Measurements from ENCODE around the gene CPZ. TPM values are rescaled to one million over a fixed set of nuclear protein-coding genes. Genes with fewer than 3 reads are reported as not detected.

CPZ gene
- total and polyA plus RNA-seq, 2 donors (not counting 1 experiment from before 2014, with no cell fraction given) = not detected

GRCh38 chr4:8591114-8591513, 1.5 kb upstream of the CPZ start:
- H3K27me3 ChIP-seq (replicated peaks in 1 of 4; ENCODE audit: control extremely low read depth in 1 of 4, control insufficient read depth in 3 of 4, insufficient read depth in 4 of 4, low read length in 3 of 4) = peaks cover 0 to 24% (median 1%) of the 10 kb centered on the region in 4 experiments
- Mint-ChIP-seq H3K4me1 (no peaks in the 10 kb centered on the region), H3K9me3 (ENCODE audit: insufficient read depth) (no peaks in the 10 kb centered on the region), H3K27me3 (peaks cover 22% of the 10 kb centered on the region), H3K4me3 (no peak overlapping the region), H3K27ac (no peak overlapping the region)
- H3K79me2 ChIP-seq (ENCODE audit: control insufficient read depth, insufficient read depth, low read length) = no peaks in the 10 kb centered on the region
- ATAC-seq (ENCODE audit: low read depth) (no peak), DNase-seq (no peak)
- no peaks in the 10 kb centered on the region for H3K9me3 ChIP-seq (ENCODE audit: control extremely low read depth in 1 of 3, control insufficient read depth in 2 of 3, insufficient read depth in 1 of 3, low read length in 2 of 3)
- H4K20me1 ChIP-seq (ENCODE audit: control insufficient read depth, insufficient read depth, low read length, poor library complexity, severe bottlenecking) = no peaks in the 10 kb centered on the region
- intact Hi-C loops (cut with micrococcal nuclease) = no loop called here
- TF ChIP-seq CTCF (IDR thresholded peaks at IDR 0.05) (no peak), EZH2 (IDR thresholded peaks at IDR 0.05; ENCODE audit: borderline replicate concordance, insufficient read depth, low read depth, low read length, poor library complexity, severe bottlenecking) (no peak)
- no peak overlapping the region for H3K9ac ChIP-seq (ENCODE audit: low read length)
- POLR2A ChIA-PET = no interaction called here
- no peak overlapping the region for H3K4me2 ChIP-seq (replicated peaks; ENCODE audit: low read depth, low read length, poor library complexity, severe bottlenecking)
- H3K36me3 ChIP-seq (replicated peaks in 1 of 2; ENCODE audit: control extremely low read depth in 1 of 2, control insufficient read depth in 1 of 2, extremely low read depth in 1 of 2, insufficient read depth in 2 of 2, low read length in 1 of 2) = no peaks in the 10 kb centered on the region
- H3K4me1 ChIP-seq (ENCODE audit: control insufficient read depth in 2 of 2, insufficient read depth in 2 of 2, low read length in 2 of 2) = no peaks in the 10 kb centered on the region
- H3K4me3 ChIP-seq (ENCODE audit: control extremely low read depth in 1 of 5, extremely low read depth in 1 of 5, insufficient read depth in 1 of 5, low read depth in 2 of 5, low read length in 4 of 5) = no peak overlapping the region
- no peak overlapping the region for H2AFZ ChIP-seq (ENCODE audit: insufficient read depth, low read depth, low read length, poor library complexity, severe bottlenecking)
- 83% methylated on average over 9 of the region's 9 CpGs for WGBS (ENCODE audit: insufficient coverage)
- no peak overlapping the region for H3K27ac ChIP-seq (ENCODE audit: low read length in 2 of 2)
- CTCF ChIA-PET = no interaction called here

GRCh38 chr4:8591626-8592365, 769 bp upstream of the CPZ start:
- intact Hi-C loops (cut with micrococcal nuclease) = no loop called here
- Histone ChIP-seq H3K27ac (ENCODE audit: low read length in 2 of 2) (no peak overlapping the region), H3K79me2 (ENCODE audit: control insufficient read depth, insufficient read depth, low read length) (no peaks in the 10 kb centered on the region), H4K20me1 (ENCODE audit: control insufficient read depth, insufficient read depth, low read length, poor library complexity, severe bottlenecking) (no peaks in the 10 kb centered on the region), H3K4me1 (ENCODE audit: control insufficient read depth in 2 of 2, insufficient read depth in 2 of 2, low read length in 2 of 2) (no peaks in the 10 kb centered on the region), H2AFZ (ENCODE audit: insufficient read depth, low read depth, low read length, poor library complexity, severe bottlenecking) (no peak overlapping the region), H3K9me3 (ENCODE audit: control extremely low read depth in 1 of 3, control insufficient read depth in 2 of 3, insufficient read depth in 1 of 3, low read length in 2 of 3) (no peaks in the 10 kb centered on the region), H3K4me2 (replicated peaks; ENCODE audit: low read depth, low read length, poor library complexity, severe bottlenecking) (no peak overlapping the region), H3K27me3 (replicated peaks in 1 of 4; ENCODE audit: control extremely low read depth in 1 of 4, control insufficient read depth in 3 of 4, insufficient read depth in 4 of 4, low read length in 3 of 4) (peaks cover 0 to 24% (median 1%) of the 10 kb centered on the region in 4 experiments), H3K36me3 (replicated peaks in 1 of 2; ENCODE audit: control extremely low read depth in 1 of 2, control insufficient read depth in 1 of 2, extremely low read depth in 1 of 2, insufficient read depth in 2 of 2, low read length in 1 of 2) (no peaks in the 10 kb centered on the region), H3K4me3 (ENCODE audit: control extremely low read depth in 1 of 5, extremely low read depth in 1 of 5, insufficient read depth in 1 of 5, low read depth in 2 of 5, low read length in 4 of 5) (no peak overlapping the region), H3K9ac (ENCODE audit: low read length) (no peak overlapping the region)
- ChIA-PET POLR2A (no interaction called here), CTCF (no interaction called here)
- TF ChIP-seq CTCF (IDR thresholded peaks at IDR 0.05) = no peak
- TF ChIP-seq EZH2 (IDR thresholded peaks at IDR 0.05; ENCODE audit: borderline replicate concordance, insufficient read depth, low read depth, low read length, poor library complexity, severe bottlenecking) = no peak
- no peaks in the 10 kb centered on the region for H3K4me1 Mint-ChIP-seq
- no peak overlapping the region for H3K27ac Mint-ChIP-seq
- DNase-seq (no peak), ATAC-seq (ENCODE audit: low read depth) (no peak)
- WGBS (ENCODE audit: insufficient coverage) = 64% methylated on average over 14 of the region's 15 CpGs
- H3K9me3 Mint-ChIP-seq (ENCODE audit: insufficient read depth) = no peaks in the 10 kb centered on the region
- peaks cover 22% of the 10 kb centered on the region for H3K27me3 Mint-ChIP-seq
- H3K4me3 Mint-ChIP-seq = no peak overlapping the region
